Ascending aorta (tissue), 2 donors: ENCODE results near the gene ABCA4. TPM values are rescaled to one million over a fixed set of nuclear protein-coding genes. Genes with fewer than 3 reads are reported as not detected.

Experiments used
- DNase-seq, 2 donors: peaks; one replicate each; pipeline ENCODE4 v3.0.0-alpha.2; 2019; ENCODE audit warnings: low spot score in 2 of 2
- H3K27ac ChIP-seq, 2 donors: fragments of 200-600 bp; sonication (generic); one replicate each; pipeline ENCODE4 v1.5.1; 2016 to 2017; ENCODE audit warnings: mild to moderate bottlenecking in 1 of 2
- H3K27me3 ChIP-seq: fragments of 200-600 bp; sonication (generic); one replicate; pipeline ENCODE4 v1.5.1; 2017
- H3K36me3 ChIP-seq, 2 donors: fragments of 200-600 bp; sonication (generic); one replicate each; pipeline ENCODE4 v1.5.1; 2016
- H3K4me1 ChIP-seq, 2 donors: fragments of 200-600 bp; sonication (generic); one replicate each; pipeline ENCODE4 v1.5.1; 2016 to 2017; ENCODE audit warnings: mild to moderate bottlenecking in 1 of 2
- H3K4me3 ChIP-seq, 2 donors: fragments of 200-600 bp; sonication (generic); one replicate each; pipeline ENCODE4 v1.5.1; 2016 to 2017; ENCODE audit warnings: mild to moderate bottlenecking in 1 of 2
- H3K9me3 ChIP-seq, 2 donors: fragments of 200-600 bp; sonication (generic); one replicate each; pipeline ENCODE4 v1.5.1; 2016
- CTCF ChIP-seq, 3 experiments: fragments of 200-600 bp in 2 of 3; fragments of 450-650 bp in 1 of 3; sonication (generic) in 2 of 3; IDR thresholded peaks; one replicate each; pipeline ENCODE4 v1.5.1; 2016 to 2019; ENCODE audit warnings: antibody characterized with exemption in 3 of 3, mild to moderate bottlenecking in 1 of 3, moderate library complexity in 1 of 3
- intact Hi-C: fragments of 100-400 bp; cut with DNase I; formaldehyde crosslinking; loops from one replicate; pipeline ENCODE4 v1.15.1; 2023
- total RNA-seq: library from RNA; depleted of rRNA; stranded (reverse); fragments of >200 nt; gene quantifications from one replicate; pipeline ENCODE4 v1.1.0, GENCODE V29; 2016

Gene ABCA4
- total RNA-seq, 1 donor from 2014 or later: not detected

- Histone ChIP-seq H3K27ac (no peak overlapping the region), H3K27me3 (no peaks in the 10 kb centered on the region), H3K36me3 (no peaks in the 10 kb centered on the region), H3K4me1 (no peaks in the 10 kb centered on the region), H3K9me3 (no peaks in the 10 kb centered on the region), H3K4me3 (no peak overlapping the region)
- DNase-seq: no peak
- TF ChIP-seq CTCF (IDR thresholded peaks at IDR 0.05): no peak
- intact Hi-C loops: no loop called here
Observed at GRCh38 chr1:94011129-94011528, 109.8 kb downstream of the ABCA4 start.

GRCh38 chr1:94009304-94009703 is 111.6 kb downstream of the ABCA4 start:
- Histone ChIP-seq H3K27ac (no peak overlapping the region), H3K36me3 (no peaks in the 10 kb centered on the region), H3K4me3 (no peak overlapping the region), H3K9me3 (no peaks in the 10 kb centered on the region), H3K27me3 (no peaks in the 10 kb centered on the region), H3K4me1 (no peaks in the 10 kb centered on the region)
- no peak for TF ChIP-seq CTCF (IDR thresholded peaks at IDR 0.05)
- intact Hi-C loops: no loop called here
- DNase-seq: no peak

GRCh38 chr1:94006604-94007003 is 114.3 kb downstream of the ABCA4 start:
- no peak for TF ChIP-seq CTCF (IDR thresholded peaks at IDR 0.05)
- no peaks in the 10 kb centered on the region for H3K27me3 ChIP-seq
- no peak for DNase-seq
- H3K27ac ChIP-seq: no peak overlapping the region
- no peaks in the 10 kb centered on the region for H3K9me3 ChIP-seq
- no peaks in the 10 kb centered on the region for H3K36me3 ChIP-seq
- no peaks in the 10 kb centered on the region for H3K4me1 ChIP-seq
- H3K4me3 ChIP-seq: no peak overlapping the region
- intact Hi-C loops: no loop called here

GRCh38 chr1:94004924-94005323 is 116.0 kb downstream of the ABCA4 start:
- DNase-seq: no peak
- intact Hi-C loops: no loop called here
- H3K27ac ChIP-seq: no peak overlapping the region
- H3K36me3 ChIP-seq: no peaks in the 10 kb centered on the region
- no peaks in the 10 kb centered on the region for H3K27me3 ChIP-seq
- no peak for TF ChIP-seq CTCF (IDR thresholded peaks at IDR 0.05)
- no peaks in the 10 kb centered on the region for H3K4me1 ChIP-seq
- no peaks in the 10 kb centered on the region for H3K9me3 ChIP-seq
- no peak overlapping the region for H3K4me3 ChIP-seq

GRCh38 chr1:94002046-94002787 is 118.7 kb downstream of the ABCA4 start:
- Histone ChIP-seq H3K9me3 (no peaks in the 10 kb centered on the region), H3K4me3 (no peak overlapping the region)
- intact Hi-C loops: no loop called here

More at GRCh38 chr1:94002046-94002787, 118.7 kb downstream of the ABCA4 start:
- TF ChIP-seq CTCF (IDR thresholded peaks at IDR 0.05): no peak
- DNase-seq: no peak
- H3K4me1 ChIP-seq: no peaks in the 10 kb centered on the region
- H3K27me3 ChIP-seq: no peaks in the 10 kb centered on the region
- no peak overlapping the region for H3K27ac ChIP-seq
- H3K36me3 ChIP-seq: no peaks in the 10 kb centered on the region
